Panc1 (cell line): ENCODE measurements around the gene ATP1B3. TPM values are rescaled to one million over a fixed set of nuclear protein-coding genes. Genes with fewer than 3 reads are reported as not detected.

Experiments used
- ATAC-seq: fragments of 200-7000 bp; cut with Tn5 transposase; 2 replicates; pipeline ENCODE4 v1.9.1; 2020; ENCODE audit warnings: mild to moderate bottlenecking, moderate library complexity
- BruUV-seq: library from RNA; stranded (reverse); fragments of 400-500 nt; replicated peaks from 2 replicates; lab custom pipeline; 2021; lab: Mats Ljungman, UMichigan
- CTCF ChIA-PET: fragments of 300-600 bp; sonication (Branson Sonifier 250); formaldehyde crosslinking; loops from one replicate; lab custom pipeline; 2022; ENCODE audit warnings: antibody characterized with exemption; lab: Charles Lee
- POLR2A ChIA-PET: fragments of 300-600 bp; sonication (Branson Sonifier 250); formaldehyde crosslinking; loops from one replicate; lab custom pipeline; 2022; ENCODE audit warnings: antibody characterized with exemption; lab: Charles Lee
- DNase-seq: peaks from one replicate; pipeline ENCODE4 v3.0.0-alpha.2; 2010; ENCODE audit warnings: low read depth, low spot score
- H3K27ac ChIP-seq: 2 replicates; pipeline ENCODE4 v1.5.1; 2011; ENCODE audit warnings: mild to moderate bottlenecking, low read length, inconsistent platforms
- H3K27me3 ChIP-seq: fragments of 200-500 bp; sonication (Bioruptor generic); 2 replicates; pipeline ENCODE4 v1.6.0; 2014; ENCODE audit warnings: low read length, inconsistent platforms; ENCODE audit not compliant: control insufficient read depth, insufficient read depth
- H3K36me3 ChIP-seq: fragments of 200-500 bp; sonication (Bioruptor generic); 2 replicates; pipeline ENCODE4 v1.5.1; 2014; ENCODE audit warnings: inconsistent platforms, mild to moderate bottlenecking, low read length, moderate library complexity; ENCODE audit not compliant: control insufficient read depth, insufficient read depth
- H3K4me1 ChIP-seq: 2 replicates; pipeline ENCODE4 v1.5.1; 2011; ENCODE audit warnings: inconsistent platforms, mild to moderate bottlenecking, low read length, moderate library complexity; ENCODE audit not compliant: control insufficient read depth, insufficient read depth
- H3K4me3 ChIP-seq, 2 experiments: 2 replicates each; pipeline ENCODE4 v1.5.1; 2011 to 2012; ENCODE audit warnings: low read depth in 2 of 2, low read length in 2 of 2, mild to moderate bottlenecking in 2 of 2, inconsistent platforms in 1 of 2, moderate library complexity in 1 of 2
- H3K9me3 ChIP-seq: fragments of 200-500 bp; sonication (Bioruptor generic); 2 replicates; pipeline ENCODE4 v1.5.1; 2014; ENCODE audit warnings: low read depth, mild to moderate bottlenecking, inconsistent platforms, low read length, moderate library complexity; ENCODE audit not compliant: control insufficient read depth, insufficient read depth
- CTCF ChIP-seq: fragments of 450-650 bp; IDR thresholded peaks from 2 replicates; pipeline ENCODE4 v1.5.1; 2017; ENCODE audit warnings: mild to moderate bottlenecking
- POLR2AphosphoS5 ChIP-seq: IDR thresholded peaks from 2 replicates; pipeline ENCODE4 v1.6.1; 2012; ENCODE audit warnings: mild to moderate bottlenecking, low read depth, low read length, moderate library complexity
- REST ChIP-seq, 2 experiments: IDR thresholded peaks; 2 replicates each; pipeline ENCODE4 v1.6.1; 2011 to 2012; ENCODE audit warnings: low read depth in 2 of 2, control low read depth in 1 of 2, low read length in 1 of 2, mild to moderate bottlenecking in 1 of 2, moderate library complexity in 1 of 2; ENCODE audit not compliant: insufficient read depth in 1 of 2
- SIN3A ChIP-seq: IDR thresholded peaks from 2 replicates; pipeline ENCODE4 v1.6.1; 2012; ENCODE audit warnings: low read depth, mild to moderate bottlenecking, low read length, moderate library complexity, borderline replicate concordance; ENCODE audit not compliant: insufficient read depth
- TCF7L2 ChIP-seq: IDR thresholded peaks from 2 replicates; pipeline ENCODE4 v1.6.1; 2011; ENCODE audit warnings: mild to moderate bottlenecking, low read depth, low read length, inconsistent platforms
- in situ Hi-C: cut with HindIII; loops from 2 replicates; pipeline ENCODE4 v1.10.0; 2016; ENCODE audit warnings: low sequenced_read_pairs, low pct_unique_long_range_greater_than_20kb
- intact Hi-C: fragments of 100-400 bp; cut with micrococcal nuclease; formaldehyde crosslinking; loops from one replicate; pipeline ENCODE4 v1.10.0; 2022; ENCODE audit not compliant: unreplicated experiment
- total RNA-seq: library from RNA; stranded (reverse); gene quantifications from one replicate; pipeline ENCODE4 v1.2.1, GENCODE V29; 2021; ENCODE audit not compliant: unreplicated experiment

Gene ATP1B3
- total RNA-seq, 1 experiment from 2014 or later = 201 TPM

- H3K36me3 ChIP-seq = no peaks in the 10 kb centered on the region
- POLR2A ChIA-PET = no interaction called here
- intact Hi-C loops (no loop called here), in situ Hi-C loops (no loop called here)
- CTCF ChIA-PET = no interaction called here
- H3K4me1 ChIP-seq = no peaks in the 10 kb centered on the region
- no TSS peak for BruUV-seq
- H3K27me3 ChIP-seq = no peaks in the 10 kb centered on the region; the same call in 1 of the 2 replicates
- no peaks in the 10 kb centered on the region for H3K9me3 ChIP-seq
- DNase-seq (no peak), ATAC-seq (peak; percentile 22; the same call in 1 of the 2 replicates)
- H3K4me3 ChIP-seq = no peak overlapping the region
- TF ChIP-seq POLR2AphosphoS5 (no peak), CTCF (no peak), TCF7L2 (no peak), REST (IDR thresholded peaks at IDR 0.05; ENCODE audit: insufficient read depth in 1 of 2, low read depth in 2 of 2, low read length in 1 of 2) (no peak), SIN3A (no peak)
- H3K27ac ChIP-seq = no peak overlapping the region
Observed at GRCh38 chr3:141830508-141830907, 45.9 kb upstream of the ATP1B3 start.

DNA sequence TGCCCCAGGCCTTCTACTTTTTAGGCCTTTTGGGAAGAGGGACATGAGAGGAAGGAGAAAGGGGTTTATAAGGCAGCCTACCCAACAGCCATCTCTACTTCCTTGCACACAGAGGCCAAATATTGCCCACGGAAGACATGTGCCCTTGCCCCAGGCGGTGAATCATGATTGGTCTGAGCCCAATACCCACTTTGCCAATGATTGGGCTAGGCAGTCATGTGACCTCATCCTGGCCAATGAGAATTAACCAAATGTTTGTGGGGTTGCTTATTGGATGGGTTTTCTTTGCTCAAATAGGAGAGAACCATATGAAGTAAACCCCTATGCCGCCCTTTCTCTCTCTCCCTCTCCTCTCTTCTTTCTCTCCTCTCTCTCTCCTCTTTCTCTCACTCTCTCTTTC, 42.2 kb upstream of the ATP1B3 start:
- BruUV-seq = no TSS peak
- intact Hi-C loops = no loop called here
- Histone ChIP-seq H3K27ac (no peak overlapping the region), H3K4me3 (no peak overlapping the region), H3K9me3 (no peaks in the 10 kb centered on the region), H3K4me1 (no peaks in the 10 kb centered on the region), H3K36me3 (no peaks in the 10 kb centered on the region), H3K27me3 (no peaks in the 10 kb centered on the region; the same call in 1 of the 2 replicates)
- ChIA-PET CTCF (no interaction called here), POLR2A (no interaction called here)
- in situ Hi-C loops = no loop called here
- ATAC-seq (no peak), DNase-seq (no peak)
- TF ChIP-seq REST (IDR thresholded peaks at IDR 0.05; ENCODE audit: insufficient read depth in 1 of 2, low read depth in 2 of 2, low read length in 1 of 2) (no peak), CTCF (no peak), TCF7L2 (no peak), POLR2AphosphoS5 (no peak), SIN3A (no peak)
